Measurements from ENCODE around the gene TPBGL. TPM values are rescaled to one million over a fixed set of nuclear protein-coding genes. Genes with fewer than 3 reads are reported as not detected.

The TPBGL gene
- total RNA-seq, 1 donor from 2014 or later: 0.47 TPM

GRCh38 chr11:75289919-75290318, 49.3 kb downstream of the TPBGL start:
- Histone ChIP-seq H3K36me3 (peaks cover 75% of the 10 kb centered on the region), H3K4me3 (no peak overlapping the region), H3K4me1 (peaks cover 59% of the 10 kb centered on the region), H3K27me3 (ENCODE audit: low read depth) (no peaks in the 10 kb centered on the region), H3K9me3 (no peaks in the 10 kb centered on the region), H3K27ac (no peak overlapping the region)
- no peak for ATAC-seq
- TF ChIP-seq CTCF (IDR thresholded peaks at IDR 0.05): no peak
- intact Hi-C loops (cut with DNase I): loop anchor here (10.0 kb wide), 1 partner anchor 95 kb away; no protein-coding TSS in a partner anchor
- DNase-seq: no peak

GRCh38 chr11:75291741-75292140, 51.2 kb downstream of the TPBGL start:
- intact Hi-C loops (cut with DNase I): no loop called here
- peaks cover 59% of the 10 kb centered on the region for H3K4me1 ChIP-seq
- no peak overlapping the region for H3K27ac ChIP-seq
- peaks cover 73% of the 10 kb centered on the region for H3K36me3 ChIP-seq
- TF ChIP-seq CTCF (IDR thresholded peaks at IDR 0.05): no peak
- no peak overlapping the region for H3K4me3 ChIP-seq
- no peaks in the 10 kb centered on the region for H3K9me3 ChIP-seq
- no peak for ATAC-seq
- H3K27me3 ChIP-seq (ENCODE audit: low read depth): no peaks in the 10 kb centered on the region
- DNase-seq: no peak

GRCh38 chr11:75292943-75293342, 52.4 kb downstream of the TPBGL start:
- no peak for TF ChIP-seq CTCF (IDR thresholded peaks at IDR 0.05)
- Histone ChIP-seq H3K4me3 (no peak overlapping the region), H3K27me3 (ENCODE audit: low read depth) (no peaks in the 10 kb centered on the region), H3K36me3 (peaks cover 62% of the 10 kb centered on the region), H3K27ac (no peak overlapping the region), H3K4me1 (peaks cover 48% of the 10 kb centered on the region), H3K9me3 (no peaks in the 10 kb centered on the region)
- no peak for DNase-seq
- intact Hi-C loops (cut with DNase I): no loop called here
- no peak for ATAC-seq

Other genes with a start within 250 kb of the TPBGL start
- not detected for gene OR2AT4, start 143.9 kb upstream of the TPBGL start, total RNA-seq
- gene SLCO2B1, start 89.7 kb upstream of the TPBGL start, total RNA-seq: 332 TPM
- gene ARRB1, start 110.9 kb downstream of the TPBGL start, total RNA-seq: 187 TPM
- gene RPS3, start 158.7 kb downstream of the TPBGL start, total RNA-seq: 1,761 TPM
- 2.6 TPM for gene KLHL35, start 192.4 kb downstream of the TPBGL start, total RNA-seq

Data from lower lobe of right lung (tissue), 2 donors.